K562 (cell line): Measurements from ENCODE around the gene CTAG1B. TPM values are rescaled to one million over a fixed set of nuclear protein-coding genes. Genes with fewer than 3 reads are reported as not detected.

Source experiments
- ATAC-seq: fragments of 200-7000 bp; cut with Tn5 transposase; 3 replicates; pipeline ENCODE4 v1.9.1; 2020; ENCODE audit warnings: moderate library complexity
- BruUV-seq: library from RNA; stranded (reverse); fragments of 400-500 nt; replicated peaks from 2 replicates; lab custom pipeline; 2021; lab: Mats Ljungman, UMichigan
- CTCF ChIA-PET: fragments of 300-600 bp; formaldehyde crosslinking; extraction: SDS; loops from one replicate; lab custom pipeline; 2021; ENCODE audit warnings: low intra/inter-chr PET ratio; lab: Yijun Ruan, JAX
- POLR2A ChIA-PET: fragments of 300-600, 350-650 bp; sonication (Branson Sonifier 250); formaldehyde crosslinking; extraction: SDS; loops from one replicate; lab custom pipeline; 2021; ENCODE audit warnings: antibody characterized with exemption, inconsistent platforms; lab: Yijun Ruan, JAX
- DNase-seq, 4 experiments: peaks; one replicate each; pipeline versions ENCODE4 v3.0.0 to v3.0.0-alpha.2; 2011 to 2018; ENCODE audit warnings: low spot score in 3 of 4, mixed read lengths in 3 of 4; ENCODE audit errors: extremely low read depth in 1 of 4
- FAIRE-seq: peaks from 2 replicates; lab custom pipeline; 2011; peaks lifted over from hg19 to GRCh38; lab: Jason Lieb, UNC
- H2AFZ ChIP-seq: 2 replicates; pipeline ENCODE4 v1.6.0; 2011; ENCODE audit warnings: low read depth, low read length, control low read depth, inconsistent platforms
- H3K27ac ChIP-seq: fragments of 200-600 bp; 3 replicates; pipeline ENCODE4 v1.8.0; 2011; ENCODE audit warnings: low read depth, mild to moderate bottlenecking, control low read depth, inconsistent platforms, low read length, moderate library complexity, mixed read lengths; ENCODE audit errors: extremely low read depth
- H3K27me3 ChIP-seq, 2 experiments: fragments of 300-600 bp in 1 of 2; 2 replicates in 1 of 2; 3 replicates in 1 of 2; pipeline versions ENCODE4 v1.6.0 to v1.8.0; 2011; ENCODE audit warnings: inconsistent platforms in 2 of 2, low read length in 2 of 2, mild to moderate bottlenecking in 1 of 2, mixed read lengths in 1 of 2, moderate library complexity in 1 of 2; ENCODE audit not compliant: control insufficient read depth in 2 of 2, insufficient read depth in 2 of 2
- H3K36me3 ChIP-seq: fragments of 300-600 bp; 3 replicates; pipeline ENCODE4 v1.8.0; 2011; ENCODE audit warnings: mild to moderate bottlenecking, low read length, inconsistent platforms; ENCODE audit not compliant: control insufficient read depth, insufficient read depth
- H3K4me1 ChIP-seq, 2 experiments: fragments of 200-600 bp in 1 of 2; replicated peaks in 1 of 2; 2 replicates in 1 of 2; 3 replicates in 1 of 2; pipeline versions ENCODE4 v1.5.1 to v1.8.0; 2011; ENCODE audit warnings: inconsistent platforms in 2 of 2, low read length in 2 of 2, mild to moderate bottlenecking in 1 of 2, mixed read lengths in 1 of 2, moderate library complexity in 1 of 2; ENCODE audit not compliant: control insufficient read depth in 2 of 2, insufficient read depth in 2 of 2
- H3K4me2 ChIP-seq: 2 replicates; pipeline ENCODE4 v1.6.1; 2011; ENCODE audit warnings: low read length, control low read depth, inconsistent platforms, mixed read lengths; ENCODE audit not compliant: insufficient read depth
- H3K4me3 ChIP-seq: fragments of 200-600 bp; sonication (generic), shearing (Covaris generic); 2 replicates; pipeline ENCODE4 v1.5.1; 2016; ENCODE audit warnings: control low read depth, inconsistent platforms
- H3K79me2 ChIP-seq: fragments of 200-600 bp; 3 replicates; pipeline ENCODE4 v1.8.0; 2011; ENCODE audit warnings: low read length, inconsistent platforms; ENCODE audit not compliant: control insufficient read depth, insufficient read depth
- H3K9ac ChIP-seq, 2 experiments: 2 replicates each; pipeline versions ENCODE4 v1.6.0 to v1.6.1; 2011; ENCODE audit warnings: low read depth in 2 of 2, low read length in 2 of 2, control low read depth in 1 of 2, inconsistent platforms in 1 of 2, mild to moderate bottlenecking in 1 of 2, mixed read lengths in 1 of 2; ENCODE audit not compliant: insufficient read depth in 1 of 2
- H3K9me1 ChIP-seq: one replicate; pipeline ENCODE4 v1.6.0; 2011; ENCODE audit warnings: inconsistent platforms, mild to moderate bottlenecking, low read length, moderate library complexity; ENCODE audit not compliant: control insufficient read depth, insufficient read depth
- H3K9me3 ChIP-seq: replicated peaks from 2 replicates; pipeline ENCODE4 v1.5.1; 2011; ENCODE audit warnings: low read depth, low read length, inconsistent platforms; ENCODE audit not compliant: control insufficient read depth, insufficient read depth
- H4K20me1 ChIP-seq: replicated peaks from 2 replicates; pipeline ENCODE4 v1.6.1; 2011; ENCODE audit warnings: low read length, inconsistent platforms, mixed read lengths; ENCODE audit not compliant: control insufficient read depth, insufficient read depth
- C11orf30 ChIP-seq: fragments of 450-650 bp; IDR thresholded peaks from 2 replicates; pipeline ENCODE4 v1.6.1; 2016; ENCODE audit warnings: low read depth, mild to moderate bottlenecking
- MAFF ChIP-seq: IDR thresholded peaks from 2 replicates; pipeline ENCODE4 v1.6.1; 2012; ENCODE audit warnings: low read length, improper control_type of control experiment
- MAFG ChIP-seq: fragments of 450-650 bp; conservative IDR thresholded peaks from 2 replicates; pipeline ENCODE4 v1.6.1; 2016; ENCODE audit warnings: missing genetic modification characterization, missing compliant biosample characterization
- MAFK ChIP-seq: IDR thresholded peaks from 2 replicates; pipeline ENCODE4 v1.6.1; 2011; ENCODE audit warnings: low read length, improper control_type of control experiment
- POLR2H ChIP-seq: IDR thresholded peaks from 2 replicates; pipeline ENCODE4 v1.6.1; 2016; ENCODE audit warnings: missing genetic modification characterization, low read depth, mild to moderate bottlenecking, control low read depth, missing compliant biosample characterization, moderate library complexity
- RFX7 ChIP-seq: fragments of 250-450 bp; sonication (Bioruptor Pico); IDR thresholded peaks from 2 replicates; pipeline ENCODE4 v1.5.1; 2021; ENCODE audit warnings: mild to moderate bottlenecking
- ZNF316 ChIP-seq: fragments of 450-650 bp; IDR thresholded peaks from 2 replicates; pipeline ENCODE4 v1.6.1; 2016
- WGBS: fragments of 100-300 bp; shearing (Covaris generic); methylation state at CpG from one replicate; pipeline ENCODE4 v1.1.6; 2016; ENCODE audit warnings: low coverage, mixed read lengths; ENCODE audit not compliant: insufficient coverage; ENCODE audit errors: missing lambda C conversion rate; 5-methylcytosine and 5-hydroxymethylcytosine counted together
- in situ Hi-C: fragments of 300-500 bp; cut with MboI; formaldehyde crosslinking; loops from 4 replicates; pipeline ENCODE4 v1.15.0; 2018; ENCODE audit warnings: inconsistent platforms, mixed read lengths
- intact Hi-C: fragments of 100-400 bp; cut with micrococcal nuclease; formaldehyde crosslinking; loops from 2 replicates; pipeline ENCODE4 v1.14.2; 2022
- polyA plus RNA-seq, 8 experiments: library from polyadenylated mRNA; depleted of rRNA in 4 of 8; stranded (reverse) in 5 of 8; unstranded in 3 of 8; fragments of >200 nt; fragmentation: Nextera tagmentation in 2 of 8; fragmentation: Illumina TruSeq in 1 of 8; extraction: Ambion mirVana in 2 of 8; extraction: Trizol in 1 of 8; gene quantifications; 2 replicates each; pipeline versions ENCODE4 v1.2.1 to v1.2.3, GENCODE V29; 2011 to 2014; ENCODE audit warnings: inconsistent platforms in 1 of 8, missing spikeins in 1 of 8
- total RNA-seq, 7 experiments: library from RNA; depleted of rRNA in 6 of 7; stranded (reverse); fragments of >200 nt in 6 of 7; fragmentation: Illumina TruSeq in 2 of 7; extraction: Trizol in 2 of 7; gene quantifications; 2 replicates each; pipeline versions ENCODE4 v1.2.1 to v1.2.3, GENCODE V29; 2011 to 2021; ENCODE audit warnings: low replicate concordance in 1 of 7

The CTAG1B gene
- total and polyA plus RNA-seq, 9 of the 15 experiments (the other 6 are each of a cell fraction or from before 2014, with no cell fraction given) = not detected

DNA sequence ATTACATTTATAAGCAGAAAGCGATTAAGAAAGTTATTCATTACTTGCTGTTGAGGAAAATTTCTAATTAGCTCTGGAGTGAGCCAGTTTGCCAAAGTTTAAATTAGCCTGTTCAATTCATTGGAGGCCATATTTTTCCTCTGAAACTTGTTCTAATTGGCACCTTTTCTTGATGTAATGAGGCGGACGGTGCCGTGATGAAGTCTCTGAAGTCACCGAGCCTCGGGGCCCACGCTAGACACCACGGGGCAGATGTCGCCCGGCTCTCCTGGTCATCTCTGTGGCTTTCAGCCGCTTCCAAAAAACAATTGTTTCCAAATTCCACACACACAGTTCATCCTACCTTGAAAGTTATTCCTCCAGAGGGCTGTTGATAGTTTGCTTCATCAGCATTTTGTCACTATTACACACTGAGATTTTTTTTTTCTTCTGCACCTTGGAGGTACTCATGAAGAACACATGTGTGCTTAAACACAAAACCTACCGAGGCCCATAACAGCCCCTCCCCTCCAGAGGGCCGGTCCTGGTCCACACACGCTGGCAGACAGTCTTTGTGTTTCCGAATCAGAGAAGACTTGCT lies 38.2 kb upstream of the CTAG1B start:
- H3K9me3 ChIP-seq = no peaks in the 10 kb centered on the region
- H3K36me3 ChIP-seq = no peaks in the 10 kb centered on the region
- no peaks in the 10 kb centered on the region; the same call in 2 of the 3 replicates for H3K79me2 ChIP-seq
- FAIRE-seq = no peak
- WGBS = 16% methylated on average over 8 of the region's 15 CpGs
- H3K4me3 ChIP-seq = no peak overlapping the region
- ATAC-seq = no peak
- H3K4me2 ChIP-seq = no peak overlapping the region
- TF ChIP-seq POLR2H (tag) (no peak), ZNF316 (peak; percentile 77), MAFG (tag) (peak; percentile 30; the same call in 1 of the 2 replicates), RFX7 (CRISPR knock-in tag) (no peak), MAFK (peak; percentile 31; the same call in 1 of the 2 replicates), C11orf30 (peak; percentile 53; the same call in 1 of the 2 replicates), MAFF (peak; percentile 58)
- intact Hi-C loops = no loop called here
- H3K27me3 ChIP-seq = peaks cover 2 to 28% of the 10 kb centered on the region in 2 experiments; a peak in 3 of 5 replicates
- DNase-seq = no peak
- no peaks in the 10 kb centered on the region for H4K20me1 ChIP-seq
- BruUV-seq = no TSS peak
- H3K27ac ChIP-seq = no peak overlapping the region
- POLR2A ChIA-PET = no interaction called here
- CTCF ChIA-PET = no interaction called here
- H2AFZ ChIP-seq = no peak overlapping the region
- H3K9me1 ChIP-seq = no peaks in the 10 kb centered on the region
- H3K4me1 ChIP-seq = peaks cover 0 to 7% of the 10 kb centered on the region in 2 experiments; a peak in 2 of 5 replicates
- in situ Hi-C loops = loop anchor here (10.0 kb wide), 1 partner anchor 73 kb away; the partner anchor contains the start of gene CTAG1A
- H3K9ac ChIP-seq = no peak overlapping the region
